Measurements from ENCODE around the gene UBP1. TPM values are rescaled to one million over a fixed set of nuclear protein-coding genes. Genes with fewer than 3 reads are reported as not detected.
"Not testable (repeated sequence)": the region's sequence is repeated elsewhere in the genome, so short reads cannot be mapped to it uniquely, and the experiment has no call there.

UBP1 gene
- total RNA-seq, 4 donors from 2014 or later, result 35.0 to 59.5 (median 46.4) TPM

GRCh38 chr3:33420966-33421365, 19.2 kb downstream of the UBP1 start:
- Histone ChIP-seq H3K4me1 (peaks cover 0 to under 1% (median 0%) of the 10 kb centered on the region in 3 donors), H3K9me3 (no peaks in the 10 kb centered on the region), H3K27ac (no peak overlapping the region), H3K27me3 (no peaks in the 10 kb centered on the region), H3K36me3 (peaks cover 0 to 87% (median 0%) of the 10 kb centered on the region in 3 donors), H3K4me3 (no peak overlapping the region)
- intact Hi-C loops (cut with DNase I), result no loop called here
- DNase-seq, result no peak
- no CpG with 5 or more reads among the region's 2 CpGs for WGBS, 2 donors
- TF ChIP-seq CTCF (IDR thresholded peaks at IDR 0.05) (no peak), POLR2A (IDR thresholded peaks at IDR 0.05) (no peak)

- Histone ChIP-seq H3K36me3 (peaks cover 0 to 88% (median 0%) of the 10 kb centered on the region in 3 donors), H3K27me3 (no peaks in the 10 kb centered on the region), H3K27ac (no peak overlapping the region), H3K4me3 (no peak overlapping the region), H3K9me3 (no peaks in the 10 kb centered on the region), H3K4me1 (peaks cover 0 to 4% (median 0%) of the 10 kb centered on the region in 3 donors)
- no peak for DNase-seq
- no peak for TF ChIP-seq POLR2A (IDR thresholded peaks at IDR 0.05)
- TF ChIP-seq CTCF (IDR thresholded peaks at IDR 0.05), result no peak
- WGBS, 2 donors, result 71 to 96% methylated on average over 1 of the region's 1 CpG
- intact Hi-C loops (cut with DNase I), result no loop called here
These were observed 20.3 kb downstream of the UBP1 start for GRCh38 chr3:33419948-33420347.

GRCh38 chr3:33417066-33417673, 23.0 kb downstream of the UBP1 start:
- Histone ChIP-seq H3K27ac (no peak overlapping the region), H3K4me1 (peaks cover 0 to 10% (median 0%) of the 10 kb centered on the region in 3 donors), H3K27me3 (no peaks in the 10 kb centered on the region), H3K36me3 (peaks cover 0 to 90% (median 0%) of the 10 kb centered on the region in 3 donors), H3K4me3 (no peak overlapping the region), H3K9me3 (no peaks in the 10 kb centered on the region)
- TF ChIP-seq POLR2A (IDR thresholded peaks at IDR 0.05) (no peak), CTCF (IDR thresholded peaks at IDR 0.05) (no peak)
- intact Hi-C loops (cut with DNase I), result no loop called here
- WGBS, 2 donors, result 70 to 79% methylated on average over 3 of the region's 3 CpGs
- no peak for DNase-seq

GRCh38 chr3:33410816-33411215, 29.4 kb downstream of the UBP1 start:
- H3K36me3 ChIP-seq, result peaks cover 6 to 97% (median 16%) of the 10 kb centered on the region in 3 donors
- H3K9me3 ChIP-seq; H3K4me1 ChIP-seq; intact Hi-C loops (cut with DNase I); DNase-seq; H3K27me3 ChIP-seq; H3K27ac ChIP-seq; H3K4me3 ChIP-seq: not testable (repeated sequence)
- 89 to 92% methylated on average over 3 of the region's 3 CpGs for WGBS, 2 donors

- no peak for TF ChIP-seq POLR2A (IDR thresholded peaks at IDR 0.05)
- TF ChIP-seq CTCF (IDR thresholded peaks at IDR 0.05), result no peak
- Histone ChIP-seq H3K36me3 (peaks cover 6 to 100% (median 31%) of the 10 kb centered on the region in 3 donors), H3K27me3 (no peaks in the 10 kb centered on the region), H3K4me3 (no peak overlapping the region), H3K4me1 (no peaks in the 10 kb centered on the region), H3K27ac (no peak overlapping the region), H3K9me3 (no peaks in the 10 kb centered on the region)
- WGBS, 2 donors, result 92 to 96% methylated on average over 6 of the region's 6 CpGs
- no peak for DNase-seq
- intact Hi-C loops (cut with DNase I), result no loop called here
These were observed 36.4 kb downstream of the UBP1 start for GRCh38 chr3:33403756-33404155.

- 89 to 97% methylated on average over 3 of the region's 3 CpGs for WGBS, 2 donors
- no peaks in the 10 kb centered on the region for H3K4me1 ChIP-seq
- no peak for DNase-seq
- intact Hi-C loops (cut with DNase I), result no loop called here
- no peaks in the 10 kb centered on the region for H3K27me3 ChIP-seq
- TF ChIP-seq CTCF (IDR thresholded peaks at IDR 0.05) (no peak), POLR2A (IDR thresholded peaks at IDR 0.05) (no peak)
- H3K27ac ChIP-seq, result no peak overlapping the region
- no peak overlapping the region for H3K4me3 ChIP-seq
- peaks cover 1 to 100% (median 31%) of the 10 kb centered on the region in 3 donors for H3K36me3 ChIP-seq
- no peaks in the 10 kb centered on the region for H3K9me3 ChIP-seq
These were observed 37.3 kb downstream of the UBP1 start for GRCh38 chr3:33402936-33403335.
